HG03064 (cell line): ENCODE data around the gene PLEKHA8.
"Not testable (repeated sequence)": the region's sequence is repeated elsewhere in the genome, so short reads cannot be mapped to it uniquely, and the experiment has no call there.

ENCODE experiments used
- ATAC-seq: cut with Tn5 transposase; IDR thresholded peaks from one replicate; pipeline ENCODE4 v1.9.1; 2021; ENCODE audit warnings: low read depth; ENCODE audit not compliant: unreplicated experiment

The PLEKHA8 gene

DNA sequence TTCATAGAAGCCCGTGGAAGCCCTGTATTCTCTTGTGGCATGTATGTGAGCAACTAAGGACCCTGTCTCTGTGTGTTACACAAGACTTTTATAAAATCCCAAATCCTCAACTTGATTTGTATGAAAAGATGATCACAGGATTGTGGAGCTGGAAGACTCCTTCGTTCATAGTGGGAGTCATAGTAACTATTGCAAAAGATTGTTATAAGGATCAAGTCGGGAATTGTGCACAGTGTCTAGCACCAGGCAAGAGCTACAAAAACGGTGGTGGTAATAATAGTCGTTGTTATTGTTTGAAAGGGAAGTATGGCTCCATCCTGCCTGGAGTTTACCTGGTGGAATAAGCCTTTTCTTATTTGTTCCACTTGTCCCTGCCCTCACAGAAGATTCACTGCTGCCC, 63.8 kb downstream of the PLEKHA8 start:
- no peak for ATAC-seq

DNA sequence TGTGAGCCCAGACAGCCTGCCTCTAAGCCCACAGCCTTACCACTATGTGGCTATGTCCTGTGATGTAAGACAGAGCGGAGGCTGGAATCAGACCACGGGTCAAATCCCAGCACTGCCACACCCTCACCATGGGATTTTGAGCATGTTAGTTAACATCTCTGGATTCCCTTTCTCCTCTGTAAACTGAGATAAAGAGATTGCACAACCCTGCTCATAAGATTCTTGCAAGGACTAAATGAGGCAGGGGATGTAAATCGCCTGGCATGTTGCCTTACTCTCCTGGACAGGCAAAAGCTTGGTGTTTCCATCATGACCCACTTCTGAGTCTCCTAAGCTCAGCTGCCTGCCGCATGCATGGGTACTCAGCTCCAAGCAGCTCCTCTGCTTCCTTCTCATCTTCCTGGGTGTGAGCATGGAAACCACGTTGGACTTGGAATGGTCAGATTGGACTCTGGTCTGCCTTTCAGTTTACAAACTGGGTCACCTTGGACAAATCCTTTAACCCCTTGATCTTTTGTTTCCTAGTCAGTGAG, 65.3 kb downstream of the PLEKHA8 start:
- no peak for ATAC-seq

DNA sequence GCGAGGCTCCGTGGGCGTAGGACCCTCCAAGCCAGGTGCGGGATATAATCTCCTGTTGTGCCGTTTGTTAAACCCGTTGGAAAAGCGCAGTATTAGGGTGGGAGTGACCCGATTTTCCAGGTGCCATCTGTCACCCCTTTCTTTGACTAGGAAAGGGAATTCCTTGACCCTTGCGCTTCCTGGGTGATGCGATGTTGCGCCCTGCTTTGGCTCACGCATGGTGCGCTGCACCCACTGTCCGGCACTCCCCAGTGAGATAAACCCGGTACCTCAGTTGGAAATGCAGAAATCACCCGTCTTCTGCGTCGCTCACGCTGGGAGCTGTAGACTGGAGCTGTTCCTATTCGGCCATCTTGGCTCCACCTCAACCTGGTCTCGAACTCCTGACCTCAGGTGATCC, 70.4 kb downstream of the PLEKHA8 start:
- not testable (repeated sequence) for ATAC-seq

DNA sequence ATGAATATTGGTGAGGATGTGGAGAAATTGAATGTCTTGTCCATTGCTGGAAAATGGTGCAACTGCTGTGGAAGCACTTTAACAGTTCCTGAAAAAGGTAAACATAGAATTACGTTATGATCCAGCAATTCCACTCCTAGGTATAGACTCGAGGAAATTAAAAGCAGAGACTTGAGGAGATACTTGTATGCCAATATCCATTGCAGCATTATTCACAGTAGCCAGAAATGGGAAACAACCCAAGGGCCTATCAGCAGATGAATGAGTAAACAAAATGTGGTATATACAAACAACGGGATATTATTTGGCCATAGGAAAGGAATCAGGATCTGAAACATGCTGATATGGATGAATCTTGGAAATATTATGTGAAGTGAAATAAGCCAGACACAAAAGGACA, 74.1 kb downstream of the PLEKHA8 start:
- ATAC-seq: no peak

DNA sequence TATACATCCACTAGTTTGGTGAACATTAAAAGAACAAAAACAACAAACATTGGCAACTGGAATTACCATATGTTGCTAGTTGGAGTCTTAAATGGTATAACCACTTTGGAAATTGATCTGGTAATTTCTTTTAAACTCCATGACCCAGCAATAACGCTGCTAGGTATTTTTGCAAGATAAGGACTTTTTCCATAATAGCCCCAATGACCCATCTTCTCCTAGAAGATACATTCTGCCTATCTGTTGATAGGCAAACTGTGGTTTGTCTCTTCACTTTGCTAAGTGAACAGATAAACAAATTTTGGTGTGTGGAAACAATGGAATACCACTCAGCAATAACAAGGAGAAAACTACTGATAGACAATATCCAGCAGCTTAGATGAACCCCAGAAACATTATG, 75.9 kb downstream of the PLEKHA8 start:
- no peak for ATAC-seq

DNA sequence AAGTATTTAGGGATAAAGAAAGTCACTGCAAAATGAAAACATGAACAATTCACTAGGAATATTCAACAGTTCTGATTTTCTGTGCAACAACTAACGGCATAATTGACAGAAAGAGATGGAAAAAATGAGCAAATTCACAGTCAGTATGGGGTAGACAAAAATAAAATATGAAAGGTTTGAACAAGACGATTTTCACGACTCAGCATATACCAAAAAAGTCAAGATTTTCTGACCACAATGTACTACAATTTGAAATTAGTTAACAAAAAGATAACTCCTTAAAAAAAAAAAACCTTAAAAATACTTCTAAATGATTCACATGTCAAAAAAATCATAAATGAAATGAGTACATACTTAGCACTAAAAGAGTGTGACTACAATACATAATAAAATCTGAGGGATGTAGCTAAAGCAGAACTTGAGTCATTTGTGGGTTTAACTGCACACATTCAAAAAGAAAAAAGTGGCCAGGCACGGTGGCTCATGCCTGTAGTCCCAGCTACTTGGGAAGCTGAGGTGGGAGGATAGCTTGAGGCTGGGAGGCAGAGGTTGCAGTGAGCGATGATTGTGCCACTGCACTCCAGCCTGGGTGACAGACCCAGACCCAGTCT, 84.0 kb downstream of the PLEKHA8 start:
- ATAC-seq: no peak

DNA sequence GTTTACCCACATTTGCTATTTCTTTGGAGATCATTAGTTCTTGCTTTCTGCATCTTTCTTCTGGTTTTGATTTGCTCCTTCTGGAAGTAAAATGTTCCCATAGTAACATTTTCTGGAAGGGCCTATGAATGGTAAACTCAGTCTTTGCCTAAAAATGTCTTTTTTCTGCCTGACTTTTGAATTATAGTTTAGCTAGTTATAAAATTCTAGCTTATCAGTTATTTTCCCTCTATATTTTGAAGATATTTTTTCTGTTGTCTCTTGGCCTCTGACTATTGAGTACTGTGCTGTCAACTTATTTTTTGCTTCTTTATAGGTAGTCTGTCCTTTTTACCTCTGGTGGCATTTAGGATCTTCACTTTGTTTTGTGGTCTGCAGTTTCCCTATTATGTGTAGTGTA, 84.9 kb downstream of the PLEKHA8 start:
- ATAC-seq: no peak

DNA sequence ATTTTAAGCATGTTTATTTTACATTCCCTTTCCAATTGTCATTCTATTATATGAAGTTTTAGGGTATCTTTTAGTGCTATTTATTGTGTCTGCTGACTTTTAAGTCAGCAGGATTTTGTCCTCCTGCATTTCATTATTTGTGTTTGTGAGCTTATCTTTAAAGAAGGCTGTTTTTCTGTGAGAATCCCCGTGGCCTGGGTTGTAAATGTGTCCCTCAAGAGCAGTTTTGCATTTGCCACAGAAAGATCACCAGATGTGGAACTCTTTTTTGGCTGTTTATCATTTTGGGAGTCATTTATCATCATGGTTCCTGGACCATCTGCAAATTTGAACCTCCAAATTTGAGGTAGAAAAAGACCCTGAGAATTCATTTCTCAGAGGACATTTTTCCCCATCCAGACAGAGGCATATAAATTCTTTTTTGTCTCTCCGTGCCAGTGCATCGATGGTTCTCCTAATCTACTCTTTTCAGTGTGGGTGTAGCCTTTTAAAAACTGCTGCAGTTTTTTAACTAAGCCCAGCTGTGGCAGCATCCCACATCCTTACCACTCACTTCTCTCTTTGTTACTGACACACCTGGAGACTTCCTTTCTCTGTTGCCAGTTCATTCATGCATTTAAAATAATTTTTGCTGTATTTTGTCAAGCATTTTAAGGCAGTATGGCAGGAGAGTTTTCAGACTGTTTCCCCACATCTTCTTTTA, 86.5 kb downstream of the PLEKHA8 start:
- ATAC-seq: no peak

DNA sequence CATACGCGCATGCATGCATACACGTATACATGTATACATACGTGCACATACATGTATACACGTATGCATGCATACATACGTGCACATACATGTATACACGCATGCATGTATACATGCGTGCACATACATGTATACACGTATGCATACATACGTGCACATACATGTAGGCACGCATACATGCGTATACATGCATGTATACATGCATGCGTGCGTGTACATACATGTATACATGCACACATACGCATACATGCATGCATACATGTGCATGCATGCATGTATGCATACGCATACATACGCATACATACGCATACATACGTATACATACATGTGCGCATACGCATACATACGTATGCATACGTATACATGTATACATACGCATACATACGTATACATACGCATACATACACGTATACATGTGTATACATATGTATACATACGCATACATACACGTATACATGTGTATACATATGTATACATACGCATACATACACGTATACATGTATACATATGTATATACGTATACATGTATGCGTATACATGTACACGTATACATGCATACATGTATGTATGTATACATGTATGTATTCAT, 87.6 kb downstream of the PLEKHA8 start:
- ATAC-seq: no peak

DNA sequence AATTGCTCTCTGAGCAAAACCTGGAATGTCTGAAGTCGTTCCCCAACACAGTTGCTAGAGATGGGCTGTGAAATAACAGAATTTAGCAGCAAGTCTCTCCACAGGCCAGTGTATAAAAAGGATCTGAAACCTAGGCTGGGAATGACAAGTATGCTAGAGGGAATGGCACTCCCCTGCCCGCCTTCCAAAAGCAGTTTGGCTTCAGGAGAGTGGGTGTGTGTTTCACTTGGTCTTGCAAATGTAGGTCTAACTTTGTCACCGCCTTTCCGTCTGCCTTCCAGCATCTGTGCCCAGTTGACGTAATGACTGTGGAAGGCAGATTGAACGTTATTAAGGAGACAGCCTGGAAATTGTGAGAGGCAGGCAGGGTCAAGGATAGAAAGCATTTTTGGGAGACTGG, 88.6 kb downstream of the PLEKHA8 start:
- ATAC-seq: no peak

DNA sequence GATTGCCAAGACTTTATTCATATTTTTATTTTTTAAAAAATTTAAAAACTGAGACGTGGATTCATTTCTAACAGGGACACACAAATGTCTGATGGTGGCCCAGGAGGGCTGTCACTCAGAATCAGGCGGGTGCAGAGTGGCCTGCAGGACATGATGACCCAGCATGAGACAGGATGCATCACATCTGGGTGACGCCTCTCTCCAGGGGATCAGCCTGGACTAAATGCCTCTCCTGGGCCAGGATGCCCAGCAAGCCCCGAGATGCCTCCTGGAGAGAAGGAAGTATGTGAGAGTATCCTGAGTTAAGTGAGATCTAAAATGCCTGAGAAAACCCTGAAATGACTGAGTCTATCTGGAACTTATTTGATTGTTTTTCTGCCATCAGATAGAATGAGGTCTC, 89.7 kb downstream of the PLEKHA8 start:
- no peak for ATAC-seq

DNA sequence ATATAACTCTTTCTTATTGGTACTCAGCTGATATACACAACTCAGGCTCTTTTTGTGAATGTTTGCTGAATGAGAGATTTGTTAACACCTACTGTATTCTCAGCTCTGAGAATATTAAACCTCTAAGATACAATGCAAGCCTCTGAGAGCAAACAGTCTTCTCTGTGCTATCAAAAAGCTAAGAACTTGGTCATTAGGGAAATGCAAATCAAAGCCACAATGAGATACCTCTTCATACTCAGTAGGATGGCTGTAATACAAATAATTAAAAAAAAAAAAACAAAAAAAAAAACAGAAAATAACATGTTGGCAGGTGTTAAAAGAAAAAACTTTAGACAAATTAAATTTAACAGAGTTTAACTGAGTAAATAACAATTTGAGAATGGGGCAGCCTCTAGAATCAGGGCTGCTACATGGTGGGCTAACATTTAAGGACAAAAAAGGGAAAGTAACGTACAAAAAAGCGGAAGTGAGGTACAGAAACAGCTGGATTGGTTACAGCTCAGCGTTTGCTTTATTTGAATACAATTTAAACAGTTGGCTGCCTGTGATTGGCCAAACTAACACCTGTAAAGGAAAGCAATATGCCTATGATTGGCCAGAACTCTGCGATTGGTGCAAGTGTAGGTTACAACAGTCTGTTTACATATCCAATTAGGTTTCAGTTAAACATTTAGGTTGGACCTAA, 91.8 kb downstream of the PLEKHA8 start:
- no peak for ATAC-seq

DNA sequence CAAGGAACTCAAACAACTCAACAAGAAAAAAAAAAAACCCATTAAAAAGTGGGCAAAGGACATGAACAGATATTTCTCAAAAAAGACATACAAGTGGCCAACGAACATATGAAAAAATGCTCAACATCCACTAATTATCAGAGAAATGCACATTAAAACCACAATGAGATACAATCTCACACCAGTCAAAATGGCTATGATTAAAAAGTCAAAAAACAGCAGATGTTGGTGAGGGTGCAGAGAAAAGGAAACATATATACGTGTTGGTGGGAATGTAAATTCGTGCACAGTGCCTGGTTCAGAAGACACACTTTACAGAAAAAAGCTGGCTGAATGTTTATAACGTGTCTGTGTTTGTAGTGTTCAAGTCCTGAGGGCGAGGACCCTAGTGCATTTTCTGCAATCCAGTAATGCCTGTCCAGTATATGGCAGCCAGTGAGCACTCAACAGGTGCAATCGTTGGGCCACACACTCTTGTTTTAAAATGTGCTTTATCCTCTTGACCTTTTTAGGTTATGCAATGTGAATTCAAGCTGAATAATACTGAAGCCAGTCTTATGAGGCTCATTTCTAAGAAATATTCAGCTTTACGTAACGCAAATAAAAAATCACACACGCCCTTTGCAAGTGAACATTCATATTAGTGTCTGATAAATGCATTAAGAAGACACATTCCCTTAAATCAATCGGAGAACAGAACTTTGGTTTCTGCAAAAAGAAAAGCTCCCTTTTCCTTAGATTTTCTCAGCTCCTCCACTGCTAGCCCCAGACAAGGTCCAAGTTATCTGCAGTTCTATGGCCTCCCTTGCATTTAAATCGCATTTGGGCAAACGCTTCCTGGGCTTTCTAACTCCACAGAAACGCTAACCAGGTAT, 105.8 kb downstream of the PLEKHA8 start:
- ATAC-seq: no peak

DNA sequence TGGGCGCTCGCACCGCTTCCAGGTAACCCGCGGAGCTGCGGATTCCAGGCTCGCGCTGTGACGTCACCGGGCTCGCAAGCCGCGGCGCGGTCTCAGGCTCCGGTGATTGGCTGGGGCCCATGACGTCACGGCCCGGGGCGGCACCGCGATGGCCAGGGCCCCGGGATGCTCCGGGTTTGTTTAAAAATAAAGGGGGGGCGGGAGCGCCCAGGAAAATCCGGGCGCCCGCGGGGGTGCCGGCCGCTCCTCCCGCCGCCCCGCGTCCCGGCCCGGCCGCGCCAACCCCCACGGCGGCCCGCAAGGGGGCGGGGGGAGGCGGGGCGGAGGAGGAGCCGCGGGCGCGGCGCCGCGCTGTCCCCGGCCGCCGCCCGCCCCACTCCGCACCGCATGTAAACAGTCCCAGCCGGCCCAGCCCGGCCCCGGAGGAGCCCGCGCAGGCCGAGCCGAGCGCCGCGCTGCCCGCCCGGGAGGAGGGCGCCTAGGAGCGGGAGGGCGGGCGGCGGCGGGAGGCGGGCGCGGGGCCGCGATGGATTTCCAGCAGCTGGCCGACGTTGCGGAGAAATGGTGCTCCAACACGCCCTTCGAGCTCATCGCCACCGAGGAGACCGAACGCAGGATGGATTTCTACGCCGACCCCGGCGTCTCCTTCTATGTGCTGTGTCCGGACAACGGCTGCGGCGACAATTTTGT, 106.5 kb downstream of the PLEKHA8 start, which contains the start of gene MTURN:
Gene MTURN, plus strand, starts transcription at position 376 of the 690 bp plus-strand sequence. Its CDS starts 151 bp downstream, at position 527.
- ATAC-seq: peak; percentile 83

DNA sequence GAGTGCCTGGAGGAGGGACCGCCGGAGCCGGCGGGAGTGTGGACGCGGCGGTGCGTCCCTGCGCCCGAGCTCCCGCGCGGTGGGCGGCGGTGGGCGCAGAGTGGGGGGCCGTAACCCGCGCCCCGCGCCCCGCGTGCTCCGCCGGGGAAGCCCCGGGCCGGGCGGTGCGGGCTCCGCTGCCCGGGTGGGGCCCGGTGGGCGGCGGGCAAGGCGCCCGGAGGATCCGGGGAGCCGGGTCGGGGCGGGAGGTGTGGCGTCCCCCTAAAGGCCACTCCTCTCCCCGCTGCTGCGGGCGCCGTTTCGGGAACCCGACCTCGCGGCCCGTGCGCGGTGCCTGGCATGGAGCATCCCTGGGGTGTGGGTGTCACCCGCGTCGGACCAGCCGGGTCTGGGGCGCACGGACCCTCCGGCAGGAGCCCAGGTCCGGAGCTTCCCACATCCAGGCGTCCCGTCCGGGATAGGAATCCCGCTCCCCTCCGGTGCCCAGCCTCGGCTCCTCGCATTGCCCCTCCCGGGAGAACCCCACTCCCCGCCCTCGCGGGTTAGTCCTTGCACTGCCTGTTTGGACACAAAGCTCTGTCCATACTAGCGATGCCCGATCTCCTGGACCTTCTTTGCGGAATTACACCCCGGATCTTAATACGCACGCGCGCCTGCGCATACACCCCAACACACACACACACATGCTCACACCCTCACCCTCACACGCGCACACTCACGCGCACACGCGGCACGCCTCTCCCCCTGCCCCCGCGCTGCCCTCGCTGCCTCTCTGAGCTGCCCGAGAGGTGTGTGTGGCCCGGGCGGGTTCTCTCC, 107.3 kb downstream of the PLEKHA8 start:
- ATAC-seq: peak; percentile 24

DNA sequence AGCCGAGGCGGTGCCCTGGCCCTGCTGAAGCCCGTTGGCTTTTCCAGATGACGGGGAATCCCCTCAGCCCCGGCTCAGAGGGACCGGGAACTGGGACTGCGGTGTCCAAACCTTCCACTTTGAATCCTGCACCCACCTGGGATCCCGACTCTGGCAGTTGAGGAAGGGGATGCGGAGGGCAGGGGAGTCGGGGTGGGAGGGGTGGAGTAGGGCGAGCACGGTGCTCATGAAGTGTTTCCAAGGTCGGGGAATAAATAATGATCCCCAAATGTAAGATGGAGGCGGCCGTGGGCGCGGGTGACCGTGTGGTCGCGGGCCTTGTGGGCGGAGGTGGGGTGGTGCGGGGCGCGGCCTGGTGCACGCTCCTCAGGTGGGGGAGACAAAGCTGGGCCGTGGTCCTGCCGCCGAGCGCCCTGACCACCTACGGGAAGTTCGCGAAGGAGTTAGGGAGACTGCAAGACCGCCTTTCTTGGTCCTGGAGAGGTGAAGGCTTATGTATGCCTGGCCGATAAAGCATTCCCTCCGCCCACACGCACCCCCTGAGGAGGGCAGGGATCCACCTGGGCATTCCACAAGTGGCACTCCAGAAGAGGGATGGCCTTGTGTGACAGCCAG, 108.0 kb downstream of the PLEKHA8 start:
- ATAC-seq: no peak

DNA sequence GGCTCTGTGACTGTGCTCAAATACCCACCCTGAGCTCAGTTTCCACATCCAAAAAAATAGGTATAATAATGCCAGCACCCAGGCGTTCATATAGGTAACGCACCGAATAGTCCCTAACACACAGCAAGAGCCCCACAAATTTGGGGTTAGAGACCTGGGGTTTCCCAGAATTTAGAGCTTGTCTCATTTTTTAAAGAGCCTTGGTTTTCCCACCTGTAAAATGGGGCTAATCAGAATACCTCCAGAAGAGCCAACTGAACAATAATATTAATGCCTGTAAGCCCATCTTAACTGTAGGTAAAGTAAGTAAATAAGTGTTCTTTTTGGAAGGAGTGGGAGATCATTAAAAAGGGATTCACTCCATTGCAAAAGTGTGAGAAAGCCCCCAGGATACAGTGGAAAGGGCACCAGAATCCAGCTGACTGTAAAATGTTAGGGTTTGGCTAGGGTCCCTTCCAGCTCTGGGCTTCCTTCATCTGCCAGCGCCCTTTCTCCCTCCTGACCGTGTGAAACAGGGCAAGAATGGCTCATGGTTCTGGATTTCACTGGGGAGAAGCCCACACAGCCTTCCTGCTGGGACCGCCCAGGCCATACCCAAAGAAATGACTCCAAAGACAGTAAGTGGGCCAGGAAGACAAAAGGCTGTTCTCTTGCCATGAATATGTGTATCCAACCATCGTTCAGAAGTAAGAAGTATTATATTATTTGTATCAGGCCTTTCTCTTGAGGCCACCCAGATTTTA, 108.7 kb downstream of the PLEKHA8 start:
- ATAC-seq: no peak
